ENCODE data around the gene KRT14.

- TF ChIP-seq CTCF (IDR thresholded peaks at IDR 0.05; ENCODE audit: insufficient read depth, low read depth, low read length) (no peak), EZH2 (IDR thresholded peaks at IDR 0.05; ENCODE audit: insufficient read depth, low read length) (no peak)
These were observed 47.0 kb upstream of the KRT14 start for GRCh38 chr17:41633556-41634199.

Measured in astrocyte (in vitro differentiated cells and primary cell).